Measurements from ENCODE around the gene USP11.
"Not testable (repeated sequence)": the region's sequence is repeated elsewhere in the genome, so short reads cannot be mapped to it uniquely, and the experiment has no call there.

Gene USP11

GRCh38 chrX:47247206-47247998 lies 14.6 kb downstream of the USP11 start:
- no peak for DNase-seq (ENCODE audit: low read depth)

GRCh38 chrX:47247999-47248320 lies 15.2 kb downstream of the USP11 start:
- no peak for DNase-seq (ENCODE audit: low read depth)

GRCh38 chrX:47248576-47248975 lies 15.8 kb downstream of the USP11 start:
- DNase-seq (ENCODE audit: low read depth), result no peak

GRCh38 chrX:47250017-47250347 lies 17.2 kb downstream of the USP11 start:
- no peak for DNase-seq (ENCODE audit: low read depth)

- not testable (repeated sequence) for DNase-seq (ENCODE audit: low read depth)
Observed at GRCh38 chrX:47257620-47258019, 24.8 kb downstream of the USP11 start.

- no peak for DNase-seq (ENCODE audit: low read depth)
Observed at GRCh38 chrX:47264483-47265173, 31.8 kb downstream of the USP11 start.

GRCh38 chrX:47266643-47267042 lies 33.8 kb downstream of the USP11 start:
- no peak for DNase-seq (ENCODE audit: low read depth)

GRCh38 chrX:47272013-47272408 lies 39.2 kb downstream of the USP11 start:
- no peak for DNase-seq (ENCODE audit: low read depth)

GRCh38 chrX:47273011-47273730 lies 40.4 kb downstream of the USP11 start:
- DNase-seq (ENCODE audit: low read depth), result no peak

- peak; percentile 32 for DNase-seq (ENCODE audit: low read depth)
Observed at GRCh38 chrX:47278691-47279090, 45.9 kb downstream of the USP11 start.

- no peak for DNase-seq (ENCODE audit: low read depth)
Observed at GRCh38 chrX:47283015-47283771, 50.4 kb downstream of the USP11 start.

- not testable (repeated sequence) for DNase-seq (ENCODE audit: low read depth)
Observed at GRCh38 chrX:47284616-47285015, 51.8 kb downstream of the USP11 start.

- DNase-seq (ENCODE audit: low read depth), result no peak
Observed at GRCh38 chrX:47285836-47286320, 53.1 kb downstream of the USP11 start.

- no peak for DNase-seq (ENCODE audit: low read depth)
Observed at GRCh38 chrX:47293106-47293505, 60.3 kb downstream of the USP11 start.

- DNase-seq (ENCODE audit: low read depth), result no peak
Observed at GRCh38 chrX:47296766-47297365, 64.1 kb downstream of the USP11 start.

- DNase-seq (ENCODE audit: low read depth), result no peak
Observed at GRCh38 chrX:47297874-47298273, 65.1 kb downstream of the USP11 start.

Measured in non-pigmented ciliary epithelial cell (primary cell).